ENCODE measurements around the gene PAX9. TPM values are rescaled to one million over a fixed set of nuclear protein-coding genes. Genes with fewer than 3 reads are reported as not detected.

Gene PAX9
- polyA plus RNA-seq (2013, experiment 1 of 2; ENCODE audit: insufficient read length): not detected
- not detected for polyA plus RNA-seq (2013, experiment 2 of 2; ENCODE audit: insufficient read length)

DNA sequence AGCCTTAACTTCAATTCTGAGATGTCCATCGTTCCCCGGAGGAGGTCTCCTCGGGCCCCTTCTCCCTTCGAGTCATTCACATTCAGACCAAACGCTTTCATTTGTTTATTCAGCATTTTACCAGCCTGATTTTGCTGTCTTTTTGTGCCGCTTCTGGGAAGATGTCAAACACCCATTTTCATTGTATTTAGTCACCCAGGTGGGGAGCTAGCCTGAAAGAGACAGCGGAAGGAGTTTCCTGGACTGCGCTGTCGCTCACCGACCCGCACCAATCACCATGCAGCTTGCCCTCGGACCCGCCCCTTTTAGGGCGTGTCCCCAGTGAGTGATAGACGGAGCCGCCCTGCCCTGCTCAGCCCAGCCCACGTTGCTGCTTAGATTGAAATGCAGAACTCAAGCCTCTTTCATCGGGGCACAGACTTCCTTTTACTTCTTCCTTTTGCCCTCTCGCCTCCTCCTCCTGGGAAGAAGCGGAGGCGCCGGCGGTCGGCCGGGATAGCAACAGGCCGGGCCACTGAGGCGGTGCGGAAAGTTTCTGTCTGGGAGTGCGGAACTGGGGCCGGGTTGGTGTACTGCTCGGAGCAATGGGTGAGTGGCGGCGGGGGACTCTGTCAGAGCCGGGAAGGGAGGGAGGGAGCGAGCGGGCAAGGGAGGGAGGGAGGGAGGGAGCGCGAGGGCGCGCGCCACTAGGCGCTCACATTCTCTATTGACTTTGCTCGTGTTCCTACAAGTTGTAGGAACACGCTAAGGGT lies at the start of gene PAX9:
Gene PAX9, plus strand, starts transcription at position 355 of the 752 bp plus-strand sequence. Its CDS starts 230 bp downstream, at position 585.
- peak; percentile 46 for DNase-seq

DNA sequence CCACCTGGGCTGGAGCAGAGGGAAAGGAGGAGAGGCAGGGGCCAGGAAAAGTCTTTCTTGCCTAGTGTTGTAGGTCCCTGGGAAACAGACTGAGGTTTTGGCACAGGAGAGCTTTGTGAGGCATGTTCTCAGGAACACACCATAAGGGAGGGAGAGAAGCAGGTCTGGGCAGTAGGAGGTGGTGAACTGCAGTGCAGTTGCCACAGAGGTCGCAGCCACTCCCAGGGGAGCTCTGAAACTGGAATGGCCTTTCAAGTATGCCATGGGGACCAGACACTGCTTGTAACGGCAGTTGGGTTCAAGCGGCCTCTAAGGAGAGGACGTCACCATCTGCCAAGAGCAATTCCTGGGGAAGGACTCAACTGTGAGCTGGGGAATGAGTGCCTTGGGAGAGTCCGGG lies 43.8 kb upstream of the PAX9 start:
- DNase-seq: no peak

DNA sequence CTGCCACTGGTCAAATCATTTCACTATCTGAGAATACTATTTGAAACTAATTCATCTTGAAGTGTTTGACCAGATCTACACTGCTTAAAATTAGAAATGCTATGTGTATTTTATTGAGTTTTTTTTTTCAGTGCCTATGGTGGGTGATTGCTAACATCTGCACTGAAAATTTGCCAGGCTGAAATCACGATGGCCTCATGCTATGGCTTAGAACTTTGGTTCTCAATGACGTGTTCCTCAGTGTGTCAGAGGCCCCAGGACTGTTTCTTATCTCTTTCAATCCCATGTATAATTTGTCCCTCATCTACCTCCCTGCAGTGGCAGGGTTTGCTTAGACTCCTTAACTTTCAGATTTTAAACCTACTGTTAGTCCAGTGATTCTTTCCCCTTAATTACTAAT lies 43.0 kb upstream of the PAX9 start:
- no peak for DNase-seq

DNA sequence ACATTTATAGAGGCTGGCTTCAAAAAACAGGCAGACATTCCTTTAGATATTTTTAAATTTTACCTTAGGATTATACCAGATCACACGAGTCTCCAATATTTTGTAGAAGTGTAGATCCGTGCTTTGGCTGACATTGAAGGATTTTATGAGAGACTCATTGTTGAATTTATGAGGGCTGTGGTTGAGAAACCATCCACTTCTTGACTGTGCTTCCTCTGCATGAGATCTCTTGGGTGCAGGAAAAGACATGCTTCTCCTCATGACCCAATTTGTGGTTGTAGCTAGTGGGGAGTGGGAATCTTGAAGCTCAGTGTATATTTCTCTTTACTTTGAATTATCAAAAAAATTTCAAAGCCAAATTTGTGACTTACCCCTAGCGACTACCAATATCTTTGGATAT lies 42.5 kb upstream of the PAX9 start:
- no peak for DNase-seq

DNA sequence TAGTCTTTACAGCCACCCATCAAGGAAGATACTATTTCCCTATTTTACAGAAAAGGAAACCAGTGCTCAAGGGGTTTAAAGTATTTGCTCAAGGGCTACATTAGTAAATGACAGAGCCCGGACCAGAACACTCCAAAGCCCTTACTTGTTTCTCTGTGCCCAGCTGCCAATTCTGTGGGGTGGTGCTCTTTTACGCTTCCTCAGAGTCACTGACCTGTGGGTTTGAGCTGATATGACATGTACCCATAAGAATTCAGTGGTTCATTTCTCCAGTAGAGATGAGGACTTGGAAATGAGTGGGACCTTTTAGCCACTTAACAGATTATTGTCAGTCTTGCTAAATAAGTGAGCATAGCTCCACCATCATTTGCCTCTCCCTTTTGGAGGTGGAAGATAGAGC lies 41.8 kb upstream of the PAX9 start:
- DNase-seq: no peak

- no peak for DNase-seq
Observed at GRCh38 chr14:36625014-36625413, 36.6 kb upstream of the PAX9 start.

DNA sequence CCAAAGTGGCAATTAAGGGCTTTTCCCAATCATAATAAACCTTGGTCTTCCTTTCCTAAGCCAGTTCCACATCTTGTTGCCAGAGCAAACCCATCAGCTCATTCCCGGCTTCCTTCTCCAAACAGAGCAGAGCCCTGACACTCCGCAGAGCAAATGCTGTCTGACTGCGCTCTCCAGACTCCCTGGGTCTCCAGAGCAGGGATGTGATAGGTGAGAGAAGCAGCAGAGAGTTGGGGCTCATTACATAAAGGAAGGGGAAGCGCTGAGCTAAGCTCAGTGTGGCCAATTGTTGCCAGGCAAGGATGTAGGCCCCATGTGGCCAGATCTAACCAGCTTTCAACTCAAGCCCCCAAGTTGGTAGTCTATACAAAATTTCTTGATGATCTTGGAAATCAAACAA lies 36.2 kb upstream of the PAX9 start:
- no peak for DNase-seq

DNA sequence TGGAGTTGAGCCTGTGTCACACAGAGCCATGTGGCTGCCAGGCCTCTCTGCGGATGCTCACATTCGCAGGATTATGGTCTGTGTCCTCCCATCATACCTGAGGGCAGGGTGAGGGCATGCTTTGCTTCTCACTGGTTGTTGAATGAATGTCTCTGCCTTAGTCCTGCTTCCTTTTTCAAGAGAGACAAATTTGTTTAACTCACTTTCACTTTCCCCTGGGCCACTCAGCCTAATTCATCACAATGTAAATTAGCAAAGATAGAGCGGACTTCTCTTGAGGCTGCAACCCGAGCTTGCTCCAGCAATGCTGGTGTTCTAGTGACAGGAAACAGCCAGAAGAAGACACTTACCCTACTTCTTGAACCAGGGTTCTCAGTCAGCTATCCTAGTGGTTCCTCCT lies 35.5 kb upstream of the PAX9 start:
- no peak for DNase-seq

- no peak for DNase-seq
Observed at GRCh38 chr14:36627981-36628380, 33.7 kb upstream of the PAX9 start.

GRCh38 chr14:36633580-36633979 lies 28.1 kb upstream of the PAX9 start:
- DNase-seq: no peak

GRCh38 chr14:36646664-36647416 lies 14.8 kb upstream of the PAX9 start:
- DNase-seq: no peak

- no peak for DNase-seq
Observed at GRCh38 chr14:36647417-36647823, 14.2 kb upstream of the PAX9 start.

GRCh38 chr14:36647824-36648753 lies 13.6 kb upstream of the PAX9 start:
- DNase-seq: peak; percentile 24

- DNase-seq: no peak
Observed at GRCh38 chr14:36649872-36650650, 11.6 kb upstream of the PAX9 start.

DNA sequence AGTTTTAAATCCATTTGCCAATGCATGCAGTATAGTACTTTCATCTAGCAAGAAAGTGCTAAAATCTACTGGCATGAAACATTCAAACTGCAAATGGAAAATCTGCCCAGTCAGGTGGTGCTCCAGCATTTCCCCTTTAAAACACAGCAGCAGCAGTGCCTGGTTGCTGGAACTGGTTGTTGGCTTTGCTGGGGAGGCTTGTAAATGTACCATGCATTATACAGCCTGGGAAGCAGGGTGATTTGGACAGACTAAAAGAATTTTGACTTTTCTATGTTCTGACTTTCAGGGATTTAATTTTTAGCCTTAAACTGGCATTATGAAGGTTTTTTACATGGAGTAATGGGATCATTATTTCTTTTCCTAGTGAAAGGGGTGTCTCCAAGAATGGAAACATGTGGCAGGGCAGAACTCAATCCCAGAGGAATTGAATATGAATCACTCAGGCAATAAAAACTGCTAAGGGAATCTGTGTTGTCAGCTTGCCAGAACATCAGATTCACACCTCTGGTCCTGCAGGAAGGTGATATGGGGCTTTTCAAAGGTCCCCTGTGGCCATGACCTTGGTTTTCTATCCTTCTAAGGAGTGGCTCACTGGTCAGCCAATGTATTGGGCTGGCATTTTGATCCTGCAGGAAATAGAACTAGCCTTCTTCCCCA lies 9.0 kb upstream of the PAX9 start:
- DNase-seq: no peak

DNA sequence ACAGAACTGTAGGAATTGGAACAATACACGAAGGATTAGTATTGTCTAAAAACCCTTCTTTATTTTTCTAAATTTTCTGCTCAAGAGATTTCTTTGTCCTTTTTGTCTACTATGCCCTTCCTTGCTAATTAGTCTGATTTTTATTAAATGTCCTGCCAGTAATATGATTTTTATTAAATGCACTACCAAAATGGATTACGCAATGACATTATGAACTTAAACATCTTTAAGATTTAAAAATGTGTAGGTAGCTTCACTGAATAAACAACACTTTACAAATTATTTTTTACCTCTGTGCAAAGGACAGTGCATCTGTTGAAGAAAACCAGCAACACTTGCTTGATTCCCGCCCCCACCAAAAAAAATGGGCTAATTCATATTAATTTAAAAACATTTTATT lies 8.2 kb upstream of the PAX9 start:
- DNase-seq: no peak

- DNase-seq: no peak
Observed at GRCh38 chr14:36653962-36654793, 7.5 kb upstream of the PAX9 start.

GRCh38 chr14:36654794-36655381 lies 6.8 kb upstream of the PAX9 start:
- no peak for DNase-seq

DNA sequence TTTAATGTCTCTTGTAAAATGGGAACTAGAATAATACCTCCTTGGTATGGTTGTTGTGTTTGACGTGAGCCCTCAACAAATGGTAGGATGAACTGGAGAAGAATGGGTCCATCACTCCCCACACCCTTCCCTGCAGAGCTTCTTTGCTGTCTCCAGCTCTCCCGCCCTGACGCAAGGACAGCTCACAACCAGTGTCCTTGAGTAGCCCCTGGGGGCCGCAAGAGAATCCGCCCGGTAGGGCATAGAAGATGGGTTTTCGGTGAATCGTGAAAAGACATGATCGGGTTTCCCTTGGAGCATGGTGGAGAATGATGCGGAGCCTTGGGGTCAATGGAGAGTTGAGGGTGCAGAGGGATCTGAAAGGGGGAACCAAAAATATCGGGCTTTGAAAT lies 6.1 kb upstream of the PAX9 start:
- no peak for DNase-seq

Data from fibroblast of skin of back (primary cell).